K562 (cell line): ENCODE data around the gene GNAT1. TPM values are rescaled to one million over a fixed set of nuclear protein-coding genes. Genes with fewer than 3 reads are reported as not detected.

Experiments used
- CCAR2 ChIP-seq: fragments of 200-400 bp; formaldehyde crosslinking; IDR thresholded peaks from 2 replicates; pipeline ENCODE4 v1.6.1; 2017; ENCODE audit warnings: mild to moderate bottlenecking, low read depth, low read length
- CHD4 ChIP-seq: fragments of 200-600 bp; sonication (generic); IDR thresholded peaks from 3 replicates; pipeline ENCODE4 v1.6.1; 2012; ENCODE audit warnings: low read depth, mild to moderate bottlenecking, mixed read lengths, low read length, inconsistent platforms; ENCODE audit not compliant: insufficient read depth, insufficient replicate concordance, poor library complexity, severe bottlenecking
- HNRNPH1 ChIP-seq: fragments of 200-400 bp; formaldehyde crosslinking; optimal IDR thresholded peaks from 2 replicates; pipeline ENCODE3; 2017; ENCODE audit warnings: low read depth, mild to moderate bottlenecking, low read length, moderate library complexity
- KAT2B ChIP-seq: IDR thresholded peaks from one replicate; pipeline ENCODE4 v1.6.1; 2012; ENCODE audit warnings: low read depth, mild to moderate bottlenecking, control low read depth, inconsistent platforms, low read length, moderate library complexity
- MAZ ChIP-seq, 2 experiments: fragments of 450-650 bp in 1 of 2; sonication (generic) in 1 of 2; formaldehyde crosslinking; IDR thresholded peaks in 1 of 2; conservative IDR thresholded peaks in 1 of 2; 2 replicates each; pipeline versions ENCODE4 v1.4.0 to v1.5.0; 2020; ENCODE audit warnings: mild to moderate bottlenecking in 1 of 2, missing genetic modification reagents in 1 of 2
- PHF21A ChIP-seq: fragments of 450-650 bp; IDR thresholded peaks from 2 replicates; pipeline ENCODE4 v1.6.1; 2017; ENCODE audit warnings: low read depth, borderline replicate concordance
- PPARD ChIP-seq: fragments of 250-450 bp; sonication (Bioruptor Pico); IDR thresholded peaks from 2 replicates; pipeline ENCODE4 v1.8.0; 2022; ENCODE audit warnings: inconsistent platforms, mild to moderate bottlenecking, moderate library complexity
- PURB ChIP-seq: sonication (generic); formaldehyde crosslinking; IDR thresholded peaks from 2 replicates; pipeline ENCODE4 v1.9.0; 2021; ENCODE audit warnings: low read depth, mild to moderate bottlenecking, missing genetic modification reagents
- RUNX1 ChIP-seq: sonication (generic); IDR thresholded peaks from 2 replicates; pipeline ENCODE4 v1.6.1; 2016; ENCODE audit warnings: antibody characterized with exemption, low read depth
- SIN3B ChIP-seq: fragments of 450-650 bp; IDR thresholded peaks from 2 replicates; pipeline ENCODE4 v1.6.1; 2017; ENCODE audit warnings: low read depth, mild to moderate bottlenecking, moderate library complexity
- TGIF2 ChIP-seq: sonication (generic); formaldehyde crosslinking; IDR thresholded peaks from 2 replicates; pipeline ENCODE4 v1.8.1; 2022; ENCODE audit warnings: mild to moderate bottlenecking, missing genetic modification reagents, moderate library complexity
- ZBED1 ChIP-seq: IDR thresholded peaks from 2 replicates; pipeline ENCODE4 v1.6.1; 2014
- ZNF134 ChIP-seq: fragments of 250-450 bp; sonication (Bioruptor Pico); conservative IDR thresholded peaks from 2 replicates; pipeline ENCODE4 v1.4.0; 2020
- ZNF140 ChIP-seq: fragments of 250-450 bp; sonication (Bioruptor Pico); IDR thresholded peaks from 2 replicates; pipeline ENCODE4 v1.8.0; 2021; ENCODE audit warnings: moderate library complexity, mild to moderate bottlenecking, inconsistent platforms
- ZNF212 ChIP-seq: fragments of 450-650 bp; formaldehyde crosslinking; IDR thresholded peaks from 2 replicates; pipeline ENCODE4 v1.4.0; 2020; ENCODE audit warnings: mild to moderate bottlenecking
- ZNF23 ChIP-seq: fragments of 250-450 bp; sonication (Bioruptor Pico); IDR thresholded peaks from 2 replicates; pipeline ENCODE4 v1.4.0; 2020; ENCODE audit warnings: mild to moderate bottlenecking
- ZNF830 ChIP-seq: fragments of 250-450 bp; sonication (Bioruptor Pico); IDR thresholded peaks from 2 replicates; pipeline ENCODE4 v1.5.0; 2021; ENCODE audit warnings: mild to moderate bottlenecking
- polyA plus RNA-seq, 8 experiments: library from polyadenylated mRNA; depleted of rRNA in 4 of 8; stranded (reverse) in 5 of 8; unstranded in 3 of 8; fragments of >200 nt; fragmentation: Nextera tagmentation in 2 of 8; fragmentation: Illumina TruSeq in 1 of 8; extraction: Ambion mirVana in 2 of 8; extraction: Trizol in 1 of 8; gene quantifications; 2 replicates each; pipeline versions ENCODE4 v1.2.1 to v1.2.3, GENCODE V29; 2011 to 2014; ENCODE audit warnings: inconsistent platforms in 1 of 8, missing spikeins in 1 of 8
- total RNA-seq, 7 experiments: library from RNA; depleted of rRNA in 6 of 7; stranded (reverse); fragments of >200 nt in 6 of 7; fragmentation: Illumina TruSeq in 2 of 7; extraction: Trizol in 2 of 7; gene quantifications; 2 replicates each; pipeline versions ENCODE4 v1.2.1 to v1.2.3, GENCODE V29; 2011 to 2021; ENCODE audit warnings: low replicate concordance in 1 of 7
- TF ChIP-seq, protein P1 (sequence below): fragments of 250-450 bp; sonication (Bioruptor Pico); IDR thresholded peaks from 2 replicates; pipeline ENCODE4 v1.8.0; 2021; ENCODE audit warnings: mild to moderate bottlenecking, moderate library complexity
- TF ChIP-seq, protein P2 (sequence below), 3 experiments: fragments of 200-800 bp in 1 of 3; fragments of 250-450 bp in 1 of 3; fragments of 450-650 bp in 1 of 3; sonication (Bioruptor Pico) in 1 of 3; sonication (Bioruptor generic) in 1 of 3; formaldehyde crosslinking in 1 of 3; IDR thresholded peaks; 2 replicates each; pipeline versions ENCODE4 v1.6.1 to v1.8.0; 2016 to 2022; ENCODE audit warnings: mild to moderate bottlenecking in 2 of 3, missing genetic modification characterization in 2 of 3, missing compliant biosample characterization in 1 of 3, moderate library complexity in 1 of 3
- TF ChIP-seq, protein P3 (sequence below), 2 experiments: fragments of 200-800 bp in 1 of 2; sonication (Bioruptor generic) in 1 of 2; sonication (generic) in 1 of 2; formaldehyde crosslinking in 1 of 2; IDR thresholded peaks in 1 of 2; conservative IDR thresholded peaks in 1 of 2; 2 replicates each; pipeline versions ENCODE4 v1.5.0 to v1.6.1; 2016 to 2020; ENCODE audit warnings: missing compliant biosample characterization in 1 of 2, missing genetic modification characterization in 1 of 2, missing genetic modification reagents in 1 of 2

The GNAT1 gene
- total and polyA plus RNA-seq, 9 of the 15 experiments (the other 6 are each of a cell fraction or from before 2014, with no cell fraction given) = not detected

DNA sequence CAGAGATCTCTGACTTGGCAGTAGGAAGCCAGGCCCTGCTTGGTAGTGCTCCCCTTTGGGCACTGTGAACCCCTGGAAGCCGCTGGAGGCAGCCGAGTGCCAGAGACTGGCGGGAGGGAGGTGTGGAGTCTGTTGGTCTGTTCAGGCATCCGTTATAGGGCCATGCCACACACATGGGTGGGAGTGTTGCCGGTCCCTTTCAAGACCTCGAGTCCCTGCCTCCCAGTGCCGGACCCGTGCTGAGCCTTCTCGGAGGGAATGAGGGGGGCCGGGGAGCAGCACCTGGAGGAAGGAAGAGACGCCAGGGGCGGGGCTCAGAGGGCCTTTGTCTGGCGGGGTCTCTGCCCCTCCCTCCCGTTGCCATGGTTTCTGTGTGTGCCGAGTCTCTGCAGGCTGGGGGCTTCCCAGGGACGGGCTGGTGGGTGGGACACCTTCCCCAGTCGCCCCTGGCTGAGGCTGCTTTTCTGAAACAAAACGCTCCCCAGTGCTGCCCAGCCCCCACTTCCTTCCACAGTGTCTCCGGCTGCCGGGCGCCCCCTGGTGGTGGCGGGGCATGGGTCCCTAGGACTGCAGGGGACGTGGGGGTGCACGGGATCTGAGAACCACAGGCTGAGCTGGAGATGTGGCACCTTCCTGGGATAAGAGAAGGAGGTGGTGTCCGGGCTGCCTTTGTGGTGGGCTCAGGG, 54.6 kb downstream of the GNAT1 start (continued):
- no peak for TF ChIP-seq PPARD (CRISPR knock-in tag)
- TF ChIP-seq SIN3B = 0 out of 2 replicates have a peak, but pooled peaks have one; percentile 10
- TF ChIP-seq PHF21A = 0 out of 2 replicates have a peak, but pooled peaks have one; percentile 12
- TF ChIP-seq ZNF140 (CRISPR knock-in tag) = no peak
- TF ChIP-seq ZNF23 (CRISPR knock-in tag) = no peak
- no peak for TF ChIP-seq TGIF2 (CRISPR knock-in tag)
- TF ChIP-seq MAZ (CRISPR knock-in tag; conservative IDR thresholded peaks at IDR 0.05 in 1 of 2, IDR thresholded peaks at IDR 0.05 in 1 of 2) = peak; percentile 78 to 93
- TF ChIP-seq CHD4 = no peak
- TF ChIP-seq, protein P1, sequence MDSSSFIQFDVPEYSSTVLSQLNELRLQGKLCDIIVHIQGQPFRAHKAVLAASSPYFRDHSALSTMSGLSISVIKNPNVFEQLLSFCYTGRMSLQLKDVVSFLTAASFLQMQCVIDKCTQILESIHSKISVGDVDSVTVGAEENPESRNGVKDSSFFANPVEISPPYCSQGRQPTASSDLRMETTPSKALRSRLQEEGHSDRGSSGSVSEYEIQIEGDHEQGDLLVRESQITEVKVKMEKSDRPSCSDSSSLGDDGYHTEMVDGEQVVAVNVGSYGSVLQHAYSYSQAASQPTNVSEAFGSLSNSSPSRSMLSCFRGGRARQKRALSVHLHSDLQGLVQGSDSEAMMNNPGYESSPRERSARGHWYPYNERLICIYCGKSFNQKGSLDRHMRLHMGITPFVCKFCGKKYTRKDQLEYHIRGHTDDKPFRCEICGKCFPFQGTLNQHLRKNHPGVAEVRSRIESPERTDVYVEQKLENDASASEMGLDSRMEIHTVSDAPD (CRISPR knock-in tag) = no peak
- no peak for TF ChIP-seq HNRNPH1
- no peak for TF ChIP-seq ZNF134 (CRISPR knock-in tag)
- no peak for TF ChIP-seq KAT2B
- no peak for TF ChIP-seq PURB (CRISPR knock-in tag)
- TF ChIP-seq, protein P2, sequence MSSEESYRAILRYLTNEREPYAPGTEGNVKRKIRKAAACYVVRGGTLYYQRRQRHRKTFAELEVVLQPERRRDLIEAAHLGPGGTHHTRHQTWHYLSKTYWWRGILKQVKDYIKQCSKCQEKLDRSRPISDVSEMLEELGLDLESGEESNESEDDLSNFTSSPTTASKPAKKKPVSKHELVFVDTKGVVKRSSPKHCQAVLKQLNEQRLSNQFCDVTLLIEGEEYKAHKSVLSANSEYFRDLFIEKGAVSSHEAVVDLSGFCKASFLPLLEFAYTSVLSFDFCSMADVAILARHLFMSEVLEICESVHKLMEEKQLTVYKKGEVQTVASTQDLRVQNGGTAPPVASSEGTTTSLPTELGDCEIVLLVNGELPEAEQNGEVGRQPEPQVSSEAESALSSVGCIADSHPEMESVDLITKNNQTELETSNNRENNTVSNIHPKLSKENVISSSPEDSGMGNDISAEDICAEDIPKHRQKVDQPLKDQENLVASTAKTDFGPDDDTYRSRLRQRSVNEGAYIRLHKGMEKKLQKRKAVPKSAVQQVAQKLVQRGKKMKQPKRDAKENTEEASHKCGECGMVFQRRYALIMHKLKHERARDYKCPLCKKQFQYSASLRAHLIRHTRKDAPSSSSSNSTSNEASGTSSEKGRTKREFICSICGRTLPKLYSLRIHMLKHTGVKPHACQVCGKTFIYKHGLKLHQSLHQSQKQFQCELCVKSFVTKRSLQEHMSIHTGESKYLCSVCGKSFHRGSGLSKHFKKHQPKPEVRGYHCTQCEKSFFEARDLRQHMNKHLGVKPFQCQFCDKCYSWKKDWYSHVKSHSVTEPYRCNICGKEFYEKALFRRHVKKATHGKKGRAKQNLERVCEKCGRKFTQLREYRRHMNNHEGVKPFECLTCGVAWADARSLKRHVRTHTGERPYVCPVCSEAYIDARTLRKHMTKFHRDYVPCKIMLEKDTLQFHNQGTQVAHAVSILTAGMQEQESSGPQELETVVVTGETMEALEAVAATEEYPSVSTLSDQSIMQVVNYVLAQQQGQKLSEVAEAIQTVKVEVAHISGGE (CRISPR knock-in tag; IDR thresholded peaks at IDR 0.05) = peak in 1 of 3 experiments; percentile 74; a peak in 2 of 6 replicates
- TF ChIP-seq ZNF212 = no peak
- TF ChIP-seq RUNX1 = no peak
- no peak for TF ChIP-seq ZNF830 (CRISPR knock-in tag)
- TF ChIP-seq ZBED1 = 0 out of 2 replicates have a peak, but pooled peaks have one; percentile 52
- TF ChIP-seq, protein P3, sequence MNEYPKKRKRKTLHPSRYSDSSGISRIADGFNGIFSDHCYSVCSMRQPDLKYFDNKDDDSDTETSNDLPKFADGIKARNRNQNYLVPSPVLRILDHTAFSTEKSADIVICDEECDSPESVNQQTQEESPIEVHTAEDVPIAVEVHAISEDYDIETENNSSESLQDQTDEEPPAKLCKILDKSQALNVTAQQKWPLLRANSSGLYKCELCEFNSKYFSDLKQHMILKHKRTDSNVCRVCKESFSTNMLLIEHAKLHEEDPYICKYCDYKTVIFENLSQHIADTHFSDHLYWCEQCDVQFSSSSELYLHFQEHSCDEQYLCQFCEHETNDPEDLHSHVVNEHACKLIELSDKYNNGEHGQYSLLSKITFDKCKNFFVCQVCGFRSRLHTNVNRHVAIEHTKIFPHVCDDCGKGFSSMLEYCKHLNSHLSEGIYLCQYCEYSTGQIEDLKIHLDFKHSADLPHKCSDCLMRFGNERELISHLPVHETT (CRISPR knock-in tag; conservative IDR thresholded peaks at IDR 0.05 in 1 of 2, IDR thresholded peaks at IDR 0.05 in 1 of 2) = peak in 1 of 2 experiments; percentile 41; a peak in 1 of 4 replicates
- TF ChIP-seq CCAR2 = no peak
